B cell (primary cell): ENCODE data around the gene PXK. TPM values are rescaled to one million over a fixed set of nuclear protein-coding genes. Genes with fewer than 3 reads are reported as not detected.
A peak's percentile ranks its signal among the peaks of the same experiment; 100 is the strongest.

Experiments
- ATAC-seq: fragments of 200-7000 bp; cut with Tn5 transposase; one replicate; pipeline ENCODE4 v1.10.0; 2021; ENCODE audit warnings: low read depth, mild to moderate bottlenecking, moderate number of reproducible peaks, moderate library complexity
- CTCF ChIA-PET: fragments of 350-600 bp; sonication (Branson Sonifier 250); formaldehyde crosslinking; loops from one replicate; lab custom pipeline; 2021; ENCODE audit warnings: antibody characterized with exemption, inconsistent platforms; lab: Charles Lee
- POLR2A ChIA-PET: fragments of 350-600 bp; sonication (Branson Sonifier 250); formaldehyde crosslinking; loops from one replicate; lab custom pipeline; 2021; ENCODE audit warnings: antibody characterized with exemption; lab: Charles Lee
- DNase-seq: peaks from one replicate; pipeline ENCODE4 v3.0.0; 2013
- H2AFZ ChIP-seq: 2 replicates; pipeline ENCODE4 v1.6.1; 2012; ENCODE audit warnings: mild to moderate bottlenecking, low read depth, low read length; ENCODE audit not compliant: insufficient read depth, poor library complexity, severe bottlenecking
- H3K27ac ChIP-seq, 2 donors: 1 replicate in 1 of 2; 2 replicates in 1 of 2; pipeline ENCODE4 v1.5.1; 2012 to 2013; ENCODE audit warnings: low read length in 2 of 2, mild to moderate bottlenecking in 2 of 2, moderate library complexity in 1 of 2
- H3K27me3 ChIP-seq, 4 experiments: fragments of 200-600 bp in 1 of 4; sonication (generic) in 1 of 4; replicated peaks in 1 of 4; 1 replicate in 2 of 4; 2 replicates in 2 of 4; pipeline versions ENCODE4 v1.6.1 to v1.7.0; 2013 to 2016; ENCODE audit warnings: low read length in 3 of 4, mild to moderate bottlenecking in 2 of 4, mixed read lengths in 1 of 4, moderate library complexity in 1 of 4; ENCODE audit not compliant: insufficient read depth in 4 of 4, control insufficient read depth in 3 of 4; ENCODE audit errors: control extremely low read depth in 1 of 4
- H3K36me3 ChIP-seq, 2 experiments: replicated peaks in 1 of 2; 1 replicate in 1 of 2; 2 replicates in 1 of 2; pipeline versions ENCODE4 v1.6.1 to v1.7.1; 2013; ENCODE audit warnings: low read length in 1 of 2; ENCODE audit not compliant: insufficient read depth in 2 of 2, control insufficient read depth in 1 of 2; ENCODE audit errors: control extremely low read depth in 1 of 2, extremely low read depth in 1 of 2
- H3K4me1 ChIP-seq, 2 donors: fragments of 200-600 bp in 1 of 2; sonication (generic) in 1 of 2; 1 replicate in 1 of 2; 2 replicates in 1 of 2; pipeline versions ENCODE4 v1.5.1 to v1.6.1; 2013 to 2017; ENCODE audit warnings: low read length in 2 of 2; ENCODE audit not compliant: control insufficient read depth in 2 of 2, insufficient read depth in 2 of 2
- H3K4me2 ChIP-seq: replicated peaks from 2 replicates; pipeline ENCODE3; 2012; ENCODE audit warnings: mild to moderate bottlenecking, low read depth, low read length; ENCODE audit not compliant: poor library complexity, severe bottlenecking
- H3K4me3 ChIP-seq, 5 experiments: fragments of 200-600 bp in 1 of 5; sonication (generic) in 1 of 5; 1 replicate in 3 of 5; 2 replicates in 2 of 5; pipeline versions ENCODE4 v1.5.1 to v1.7.0; 2011 to 2016; ENCODE audit warnings: low read length in 4 of 5, mild to moderate bottlenecking in 4 of 5, low read depth in 2 of 5, control low read depth in 1 of 5, moderate library complexity in 1 of 5; ENCODE audit not compliant: insufficient read depth in 1 of 5; ENCODE audit errors: control extremely low read depth in 1 of 5, extremely low read depth in 1 of 5
- H3K79me2 ChIP-seq: fragments of 200-600 bp; sonication (generic); one replicate; pipeline ENCODE4 v1.6.0; 2016; ENCODE audit warnings: low read length; ENCODE audit not compliant: control insufficient read depth, insufficient read depth
- H3K9ac ChIP-seq: fragments of 200-600 bp; sonication (generic); 2 replicates; pipeline ENCODE4 v1.6.1; 2017; ENCODE audit warnings: mild to moderate bottlenecking, low read length, moderate library complexity
- H3K9me3 ChIP-seq, 3 donors: one replicate each; pipeline versions ENCODE4 v1.6.1 to v1.7.1; 2013; ENCODE audit warnings: low read length in 2 of 3; ENCODE audit not compliant: control insufficient read depth in 2 of 3, insufficient read depth in 1 of 3; ENCODE audit errors: control extremely low read depth in 1 of 3
- H4K20me1 ChIP-seq: 2 replicates; pipeline ENCODE4 v1.6.0; 2012; ENCODE audit warnings: mild to moderate bottlenecking, low read length; ENCODE audit not compliant: insufficient read depth, control insufficient read depth, poor library complexity, severe bottlenecking
- H3K27ac Mint-ChIP-seq: one replicate; pipeline ENCODE4 v1.8.0; 2021; ENCODE audit warnings: mixed read lengths
- H3K27me3 Mint-ChIP-seq: one replicate; pipeline ENCODE4 v1.8.0; 2021; ENCODE audit warnings: mixed read lengths
- H3K4me1 Mint-ChIP-seq: one replicate; pipeline ENCODE4 v1.8.0; 2021; ENCODE audit warnings: mixed read lengths
- H3K4me3 Mint-ChIP-seq: one replicate; pipeline ENCODE4 v1.8.0; 2021; ENCODE audit warnings: mixed read lengths
- H3K9me3 Mint-ChIP-seq: one replicate; pipeline ENCODE4 v1.8.0; 2022; ENCODE audit warnings: mixed read lengths; ENCODE audit not compliant: insufficient read depth
- CTCF ChIP-seq: fragments of 200-600 bp; IDR thresholded peaks from one replicate; pipeline ENCODE4 v1.8.0; 2022; ENCODE audit warnings: antibody characterized with exemption, mild to moderate bottlenecking
- EZH2 ChIP-seq: IDR thresholded peaks from 2 replicates; pipeline ENCODE4 v1.6.1; 2012; ENCODE audit warnings: borderline replicate concordance, low read depth, mild to moderate bottlenecking, moderate library complexity, low read length; ENCODE audit not compliant: insufficient read depth, poor library complexity, severe bottlenecking
- WGBS: methylation state at CpG from one replicate; pipeline ENCODE4 v1.1.5; 2013; ENCODE audit warnings: missing lambda C conversion rate; ENCODE audit not compliant: insufficient coverage; 5-methylcytosine and 5-hydroxymethylcytosine counted together
- intact Hi-C: fragments of 100-400 bp; cut with micrococcal nuclease; formaldehyde crosslinking; loops from one replicate; pipeline ENCODE4 v1.10.0; 2022
- polyA plus RNA-seq: library from polyadenylated mRNA; depleted of rRNA; stranded (reverse); fragments of >200 nt; gene quantifications from 2 replicates; pipeline ENCODE4 v1.2.3, GENCODE V29; 2012
- total RNA-seq, 2 donors: library from RNA; stranded (reverse); fragments of 120-200 nt in 1 of 2; gene quantifications; 1 replicate in 1 of 2; 2 replicates in 1 of 2; pipeline versions ENCODE4 v1.2.3 to v1.2.4, GENCODE V29; 2013 to 2022

Gene PXK
- total and polyA plus RNA-seq, 2 donors (not counting 1 experiment from before 2014, with no cell fraction given) = 46.8 to 104 TPM

GRCh38 chr3:58424613-58425012, 91.9 kb downstream of the PXK start:
- TF ChIP-seq CTCF (no peak), EZH2 (no peak)
- Histone ChIP-seq H3K27me3 (no peaks in the 10 kb centered on the region), H3K27ac (no peak overlapping the region), H3K4me1 (peaks cover 0 to 12% of the 10 kb centered on the region in 2 donors), H4K20me1 (no peaks in the 10 kb centered on the region), H3K36me3 (peaks cover 16 to 87% of the 10 kb centered on the region in 2 experiments), H3K9me3 (no peaks in the 10 kb centered on the region), H3K9ac (no peak overlapping the region), H3K4me3 (no peak overlapping the region), H3K79me2 (peaks cover under 1% of the 10 kb centered on the region), H2AFZ (no peak overlapping the region), H3K4me2 (no peak overlapping the region)
- POLR2A ChIA-PET = interaction anchor here (1.0 kb wide), 1 partner anchor 8 kb away, joined by 6 read pairs; no protein-coding TSS in a partner anchor
- WGBS = 95% methylated on average over 4 of the region's 8 CpGs
- intact Hi-C loops = no loop called here
- Mint-ChIP-seq H3K27ac (no peak overlapping the region), H3K4me3 (no peak overlapping the region), H3K9me3 (no peaks in the 10 kb centered on the region), H3K27me3 (no peaks in the 10 kb centered on the region), H3K4me1 (peaks cover 20% of the 10 kb centered on the region)
- CTCF ChIA-PET = interaction anchor here (1.0 to 1.3 kb wide), 3 partner anchors 9 to 87 kb away, joined by 3 to 4 read pairs (median 3); partner anchors contain the start of genes KCTD6 and PDHB
- no peak for DNase-seq
- ATAC-seq = no peak

GRCh38 chr3:58425782-58426181, 93.1 kb downstream of the PXK start:
- no CpG with 5 or more reads among the region's 2 CpGs for WGBS
- TF ChIP-seq EZH2 = no peak
- TF ChIP-seq CTCF = no peak
- DNase-seq = no peak
- H3K27ac Mint-ChIP-seq = no peak overlapping the region
- H3K27me3 Mint-ChIP-seq = no peaks in the 10 kb centered on the region
- Histone ChIP-seq H3K4me1 (peaks cover 0 to 11% of the 10 kb centered on the region in 2 donors), H3K9me3 (no peaks in the 10 kb centered on the region), H3K27me3 (no peaks in the 10 kb centered on the region), H3K4me2 (no peak overlapping the region), H3K27ac (peak overlapping the region in 1 of 2 donors; percentile 48), H3K36me3 (peaks cover 11 to 94% of the 10 kb centered on the region in 2 experiments), H4K20me1 (no peaks in the 10 kb centered on the region), H3K4me3 (no peak overlapping the region), H2AFZ (no peak overlapping the region), H3K9ac (no peak overlapping the region), H3K79me2 (peaks cover 3% of the 10 kb centered on the region)
- no peaks in the 10 kb centered on the region for H3K9me3 Mint-ChIP-seq
- CTCF ChIA-PET = interaction anchor here (0.7 to 2.0 kb wide), 2 partner anchors 10 to 105 kb away, joined by 3 to 8 read pairs; no protein-coding TSS in a partner anchor
- no peak overlapping the region for H3K4me3 Mint-ChIP-seq
- H3K4me1 Mint-ChIP-seq = peaks cover 9% of the 10 kb centered on the region
- ATAC-seq = no peak
- intact Hi-C loops = no loop called here
- POLR2A ChIA-PET = no interaction called here
